ENCODE data around the gene PAF1.

The PAF1 gene

DNA sequence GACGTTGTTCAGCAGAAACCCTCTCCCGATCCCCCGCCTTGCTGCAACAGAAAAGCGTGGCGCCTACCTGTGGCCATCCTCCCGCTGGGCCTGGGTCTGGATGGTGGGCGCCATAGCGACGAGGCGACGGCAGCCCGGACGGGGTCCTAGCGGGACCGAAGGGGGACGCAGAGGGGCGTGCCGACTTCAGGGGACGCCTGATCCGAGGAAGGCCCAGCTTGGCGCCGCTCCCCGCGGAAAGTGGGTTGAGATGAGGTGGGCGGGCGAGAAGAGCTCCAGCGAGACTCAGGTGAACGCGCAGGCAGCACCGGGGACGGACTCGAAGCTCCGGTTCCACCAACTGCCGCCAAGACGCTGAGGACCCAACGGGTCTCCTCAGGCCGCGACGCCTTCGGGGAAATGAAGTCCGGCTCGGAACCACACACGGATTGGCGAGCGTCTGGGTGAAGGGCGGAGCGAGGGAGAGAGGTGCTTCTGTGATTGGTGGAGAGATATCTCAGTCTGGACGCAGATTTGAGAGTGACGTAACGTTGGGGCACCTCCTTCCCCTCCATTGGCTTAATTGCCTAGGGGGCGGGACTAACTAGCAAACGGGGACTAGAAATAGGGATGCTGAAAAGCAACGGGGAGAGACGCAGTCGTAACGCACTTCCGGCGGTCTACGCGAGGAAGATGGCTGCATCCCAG, at the start of gene PAF1, which contains the start of gene MED29:
Gene PAF1 (minus strand): TSS at position 356 of the 687 bp plus-strand sequence. CDS start 242 bp downstream, at position 114.
Gene MED29 (plus strand): TSS at position 628 of the 687 bp plus-strand sequence. CDS start 45 bp downstream, at position 673.
- DNase-seq = peak; percentile 95

DNA sequence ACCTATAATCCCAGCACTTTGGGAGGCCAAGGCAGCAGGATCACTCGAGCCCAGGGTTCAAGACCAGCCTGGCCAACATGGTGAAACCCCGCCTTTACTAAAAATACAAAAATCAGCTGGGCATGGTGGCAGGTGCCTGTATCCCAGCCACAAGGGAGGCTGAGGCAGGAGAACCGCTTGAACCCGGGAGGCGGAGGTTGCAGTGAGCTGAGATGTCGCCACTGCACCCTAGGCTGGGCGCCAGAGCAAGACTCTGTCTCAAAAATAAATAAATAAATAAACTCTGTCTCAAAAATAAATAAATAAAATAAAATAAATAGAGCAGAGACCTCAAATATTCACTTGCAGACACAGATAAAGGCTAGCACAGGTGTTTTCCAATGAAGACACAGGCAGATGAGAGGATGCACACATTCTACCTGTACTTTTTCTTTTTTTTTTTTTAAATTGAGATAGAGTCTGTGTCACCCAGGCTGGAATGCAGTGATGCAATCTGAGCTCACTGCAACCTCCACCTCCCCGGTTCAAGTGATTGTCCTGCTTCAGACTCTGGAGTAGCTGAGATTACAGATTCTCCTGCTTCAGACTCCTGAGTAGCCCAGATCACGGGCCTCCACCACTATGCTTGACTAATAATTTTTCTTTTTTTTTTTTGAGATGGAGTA, 47.5 kb upstream of the PAF1 start:
- no peak for DNase-seq

DNA sequence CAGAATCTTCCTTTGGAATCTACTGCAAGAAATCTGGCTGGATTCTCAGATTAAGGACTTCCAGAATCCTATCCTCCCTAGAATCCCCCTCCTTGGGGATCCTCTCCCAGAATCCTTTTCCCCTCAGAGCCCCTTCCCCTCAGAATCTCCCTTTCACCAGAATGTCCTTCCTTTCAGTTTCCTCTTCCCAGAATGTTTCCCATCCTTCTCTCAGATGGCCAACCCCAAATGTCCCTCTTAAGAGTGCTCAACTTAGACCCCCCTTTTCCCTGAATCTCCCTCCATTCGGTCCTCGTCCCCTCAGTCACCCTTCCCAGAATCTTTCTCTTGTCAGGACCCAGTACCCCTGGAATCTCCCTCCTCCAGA, 45.4 kb upstream of the PAF1 start:
- DNase-seq = no peak

DNA sequence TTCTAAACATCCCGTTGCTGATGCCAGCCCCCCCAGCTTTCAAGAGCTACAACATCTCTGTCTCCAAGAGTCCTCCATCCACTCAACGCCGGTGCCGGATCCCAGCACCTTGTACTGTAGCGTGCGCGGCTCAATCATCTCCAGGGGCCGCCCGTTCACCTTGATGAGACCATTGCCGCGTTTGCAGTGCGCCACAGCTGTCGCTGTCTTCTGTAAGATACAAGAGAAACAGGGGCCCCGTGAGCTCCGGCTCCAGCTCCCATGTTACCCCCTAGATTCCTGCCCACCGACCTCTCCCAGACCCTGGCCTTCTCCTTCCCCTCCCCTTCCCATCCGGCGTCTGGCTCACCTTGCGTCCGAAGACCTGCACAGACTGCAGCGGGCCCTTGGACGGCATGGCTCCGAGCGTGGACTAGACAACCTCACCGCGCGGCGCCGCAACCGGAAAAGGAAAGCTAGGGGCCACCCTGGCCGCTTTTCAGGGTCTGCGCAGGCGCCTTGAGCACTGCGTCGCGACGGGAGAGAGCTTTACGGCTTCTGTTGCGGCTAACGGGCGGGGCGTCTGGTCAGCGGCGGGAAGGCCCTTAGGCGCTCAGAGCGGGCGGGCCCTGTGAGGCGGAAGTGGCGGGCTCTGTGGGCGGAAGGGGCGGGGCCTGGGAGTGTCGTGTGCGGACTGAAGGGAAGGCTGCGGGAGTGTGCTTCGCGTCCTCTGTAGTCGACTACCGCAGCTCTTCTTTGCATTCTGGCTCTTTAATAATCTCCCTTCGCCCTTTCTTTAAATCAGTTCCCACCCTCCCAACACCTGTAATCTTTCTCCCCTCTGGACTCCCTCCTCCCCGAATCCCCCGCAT, 44.8 kb upstream of the PAF1 start, which contains the start of gene RPS16:
Gene RPS16 (minus strand): TSS at position 451 of the 851 bp plus-strand sequence. CDS start 54 bp downstream, at position 397.
- peak; percentile 96 for DNase-seq

DNA sequence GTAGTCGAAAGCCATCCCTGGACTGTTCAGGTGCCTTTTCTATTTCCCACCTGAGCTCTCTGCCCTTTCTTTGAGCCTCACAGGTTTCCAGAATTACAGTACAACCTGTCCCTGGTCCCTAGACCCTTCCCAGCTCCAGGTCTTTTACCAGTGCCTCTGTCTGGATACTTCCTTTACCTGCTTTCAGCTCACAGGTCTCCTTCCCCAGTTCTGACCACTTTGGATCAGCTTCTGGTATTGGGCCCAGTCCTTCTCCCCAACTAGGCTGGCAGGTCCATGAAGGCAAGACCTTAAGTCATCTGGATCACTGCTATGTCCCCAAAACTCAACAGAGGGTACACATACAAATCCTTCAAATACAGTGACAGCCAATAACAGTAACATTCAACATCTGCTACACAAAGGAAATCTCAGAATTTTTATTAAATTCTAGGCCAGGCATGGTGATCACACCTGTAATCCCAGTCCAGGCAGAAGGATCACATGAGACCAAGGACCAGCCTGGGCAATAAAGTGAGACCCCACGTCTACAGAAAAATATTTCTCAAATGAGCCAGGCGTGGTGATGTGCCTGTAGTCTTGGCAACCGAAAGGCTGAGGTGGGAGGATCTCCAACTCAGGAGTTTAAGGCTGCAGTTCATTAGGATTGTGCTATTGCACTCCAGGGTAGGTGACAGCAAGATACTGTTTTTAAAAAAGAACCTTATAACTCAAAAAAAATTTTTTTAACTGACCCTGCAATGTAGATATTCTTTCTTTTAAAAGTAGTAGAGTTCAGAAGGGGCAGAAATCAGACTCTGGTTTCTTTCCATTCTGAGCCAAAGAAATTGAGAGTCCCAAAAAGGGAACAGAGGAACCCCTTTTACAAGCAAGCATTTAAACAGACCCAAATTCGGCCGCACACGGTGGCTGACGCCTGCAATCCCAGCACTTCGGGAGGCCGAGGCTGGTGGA, 43.5 kb upstream of the PAF1 start:
- no peak for DNase-seq

DNA sequence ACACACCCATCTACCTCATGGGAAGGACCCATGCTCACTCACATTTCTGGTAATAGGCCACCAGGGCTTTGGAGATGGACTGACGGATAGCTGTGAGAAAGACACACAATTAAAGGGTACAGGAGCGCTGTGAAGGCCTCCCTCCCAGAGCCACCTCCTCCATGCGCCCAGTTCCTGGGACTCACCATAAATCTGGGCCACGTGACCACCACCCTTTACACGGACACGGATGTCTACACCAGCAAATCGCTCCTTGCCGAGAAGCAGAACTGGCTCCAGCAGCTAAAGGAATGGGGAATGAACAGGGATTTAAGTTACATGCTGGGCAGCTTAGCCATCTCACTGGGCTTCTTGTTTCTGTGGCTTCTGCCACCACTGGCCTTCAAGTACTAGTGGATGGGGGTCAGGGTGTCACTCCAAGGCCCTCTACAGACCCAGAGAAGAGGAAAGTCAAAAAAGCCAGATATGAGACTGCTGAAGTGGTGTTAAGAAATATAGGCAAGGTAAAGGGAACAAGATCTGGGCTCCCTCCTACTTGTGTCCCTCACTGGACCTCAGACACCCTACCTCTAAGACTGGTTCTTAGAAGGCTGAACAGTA, 42.7 kb upstream of the PAF1 start:
- DNase-seq = no peak

DNA sequence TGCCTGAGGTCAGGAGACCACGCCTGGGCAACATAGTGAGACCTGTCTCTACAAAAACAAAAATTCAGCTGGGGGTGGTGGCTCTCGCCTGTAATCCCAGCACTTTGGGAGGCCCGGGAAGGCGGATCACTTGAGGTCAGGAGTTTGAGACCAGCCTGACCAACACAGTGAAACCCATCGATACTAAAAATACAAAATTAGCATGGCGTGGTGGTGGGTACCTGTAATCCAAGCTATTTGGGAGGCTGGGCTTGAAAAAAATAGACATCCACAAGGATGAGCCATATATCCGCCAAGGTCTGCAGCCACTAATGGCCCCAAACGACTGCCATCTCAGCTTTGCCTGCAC, 41.7 kb upstream of the PAF1 start:
- no peak for DNase-seq

DNA sequence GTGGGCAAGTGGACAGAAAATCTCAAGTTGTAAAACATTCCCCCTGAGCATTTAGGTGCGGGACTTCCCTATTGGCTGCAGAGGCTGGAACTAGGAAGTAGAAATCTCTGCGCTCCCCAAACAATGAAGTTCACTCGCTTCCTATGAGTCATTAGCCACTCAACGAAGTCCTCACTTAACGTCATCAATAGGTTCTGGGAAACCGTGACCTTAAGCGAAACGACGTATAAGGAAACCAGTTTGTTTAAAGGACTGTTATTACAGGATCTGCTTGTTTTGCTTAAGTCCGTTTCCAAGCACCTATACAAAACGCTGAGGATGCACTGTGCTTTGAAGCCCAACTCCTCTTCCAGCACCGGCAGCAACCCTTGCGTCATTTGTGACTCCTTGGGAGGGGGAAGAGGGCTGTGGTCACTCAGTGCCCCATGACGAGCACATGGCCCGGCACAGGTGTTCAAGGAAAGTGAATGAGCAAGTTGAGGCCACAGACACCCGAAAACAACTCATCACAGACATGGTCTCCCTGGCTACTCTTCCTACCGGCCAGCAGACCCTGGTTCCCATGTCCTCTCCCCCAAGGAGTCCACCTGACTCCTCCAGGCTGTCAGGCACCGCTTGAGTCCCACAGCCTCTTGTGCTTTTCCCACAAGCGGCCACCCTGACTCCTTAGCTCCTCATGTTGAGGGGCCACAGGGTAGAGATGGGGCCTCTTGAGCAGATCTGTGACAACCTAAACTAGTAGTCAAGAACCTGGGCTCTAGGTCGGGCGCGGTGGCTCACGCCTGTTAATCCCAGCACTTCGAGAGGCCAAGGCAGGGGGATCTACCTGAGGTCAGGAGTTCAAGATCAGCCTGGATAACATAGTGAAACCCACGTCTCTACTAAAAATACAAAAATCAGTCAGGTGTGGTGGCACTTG, 40.0 kb upstream of the PAF1 start:
- DNase-seq = no peak

DNA sequence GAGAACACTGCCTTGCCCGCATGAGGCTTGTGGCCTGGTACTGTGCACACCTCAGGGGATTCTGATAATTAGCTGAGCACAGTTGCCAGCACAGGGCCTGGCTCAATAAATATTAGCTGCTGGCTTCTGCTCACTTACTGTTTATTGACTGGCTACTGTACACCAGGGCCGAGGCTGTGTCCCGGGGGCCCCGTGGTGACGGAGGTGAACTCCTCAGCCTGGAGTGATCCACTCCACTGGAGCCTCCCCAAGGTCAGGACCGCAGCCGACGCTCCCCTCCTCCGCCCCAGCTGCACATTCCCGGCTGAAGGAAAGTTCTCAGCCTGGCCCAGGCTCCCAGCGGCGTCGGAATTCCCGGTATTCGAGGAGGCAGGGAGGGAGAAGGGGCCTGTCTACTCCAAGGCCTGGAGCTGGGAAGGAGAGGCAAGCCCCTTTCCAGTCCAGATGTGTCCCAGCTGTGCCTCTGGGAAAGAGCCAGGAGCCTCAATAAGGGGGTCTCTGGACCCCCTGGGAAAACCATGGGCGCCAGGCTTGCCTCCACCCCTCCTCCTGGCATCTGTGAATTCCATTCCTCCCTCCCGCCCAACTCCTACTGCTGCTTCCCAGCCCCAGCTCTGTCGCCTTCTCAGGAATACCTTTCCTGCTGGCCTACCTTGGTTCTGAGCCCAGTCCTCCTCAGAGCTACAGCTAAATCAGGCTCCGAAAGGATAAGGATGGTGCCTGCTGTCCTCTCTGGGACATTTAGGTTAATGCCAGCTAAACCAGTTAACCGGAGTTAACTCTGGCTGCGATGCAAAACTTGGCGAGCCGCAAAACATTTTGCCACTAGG, 37.6 kb upstream of the PAF1 start:
- no peak for DNase-seq

DNA sequence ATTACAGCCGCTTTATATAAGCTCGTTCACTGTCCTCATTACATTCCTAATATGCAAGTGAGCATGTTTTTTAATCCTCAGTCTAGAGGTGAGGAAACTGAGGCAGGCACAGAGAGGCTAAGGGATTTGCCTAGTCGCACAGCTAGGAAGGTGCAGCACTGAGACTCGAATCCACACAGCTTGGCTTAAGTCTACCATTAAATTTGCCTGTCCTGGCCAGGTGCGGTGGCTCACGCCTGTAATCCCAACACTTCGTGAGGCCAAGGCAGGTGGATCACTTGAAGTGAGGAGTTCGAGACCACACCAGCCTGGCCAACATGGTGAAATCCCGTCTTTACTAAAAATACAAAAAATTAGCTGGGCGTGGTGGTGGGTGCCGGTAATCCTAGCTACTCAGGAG, 36.8 kb upstream of the PAF1 start:
- no peak for DNase-seq

DNA sequence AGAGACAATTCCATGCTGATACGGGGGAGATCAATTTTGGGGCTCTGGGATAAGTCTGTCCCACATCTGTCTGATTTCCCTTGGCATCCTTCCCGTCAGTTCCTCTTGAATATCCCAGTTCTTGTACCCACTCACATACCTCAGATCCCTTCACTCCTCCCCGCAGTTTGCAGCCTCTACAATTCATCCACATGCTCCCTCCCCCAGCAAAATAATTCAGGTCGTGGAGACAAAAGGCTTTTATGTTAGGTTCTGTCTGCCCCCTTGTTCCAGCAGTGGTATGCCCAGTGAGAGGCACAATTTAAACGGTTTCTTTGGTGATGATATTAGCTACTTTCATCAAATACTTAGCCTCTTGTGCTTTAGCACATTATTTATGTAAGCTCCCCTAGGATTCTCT, 35.3 kb upstream of the PAF1 start:
- DNase-seq = no peak

DNA sequence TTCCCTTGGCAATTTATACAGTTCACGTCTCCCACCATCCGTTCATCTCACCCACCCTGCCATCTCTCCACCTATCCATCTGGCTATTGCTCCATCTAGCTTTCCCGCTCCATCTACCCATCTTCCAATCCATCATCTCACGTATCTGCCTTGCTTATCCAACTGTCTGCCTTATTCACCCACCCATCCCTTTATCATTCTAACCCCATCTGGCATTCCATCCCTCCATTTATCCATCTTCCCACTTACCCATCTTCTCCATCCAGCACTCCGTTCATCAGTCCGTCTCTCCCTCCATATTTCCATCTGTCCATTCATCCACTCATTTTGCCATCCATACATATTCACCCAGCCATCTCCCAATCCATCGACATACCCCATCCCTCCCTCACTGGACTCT, 34.8 kb upstream of the PAF1 start:
- DNase-seq = no peak

DNA sequence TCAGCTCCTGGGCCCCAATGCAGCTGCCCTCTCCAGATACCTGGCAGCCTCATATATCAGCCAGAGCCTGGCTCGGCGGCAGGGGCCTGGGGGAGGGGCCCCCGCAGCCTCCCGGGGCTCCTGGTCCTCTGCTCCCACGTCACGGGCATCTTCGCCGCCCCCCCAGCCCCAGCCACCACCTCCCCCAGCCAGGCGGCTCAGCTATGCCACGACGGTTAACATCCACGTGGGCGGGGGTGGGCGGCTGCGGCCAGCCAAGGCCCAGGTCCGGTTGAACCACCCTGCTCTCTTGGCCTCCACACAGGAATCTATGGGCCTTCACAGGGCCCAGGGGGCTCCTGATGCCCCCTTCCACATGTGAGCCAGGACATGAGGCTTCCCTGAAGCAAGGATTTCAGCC, 34.0 kb upstream of the PAF1 start:
- no peak for DNase-seq

DNA sequence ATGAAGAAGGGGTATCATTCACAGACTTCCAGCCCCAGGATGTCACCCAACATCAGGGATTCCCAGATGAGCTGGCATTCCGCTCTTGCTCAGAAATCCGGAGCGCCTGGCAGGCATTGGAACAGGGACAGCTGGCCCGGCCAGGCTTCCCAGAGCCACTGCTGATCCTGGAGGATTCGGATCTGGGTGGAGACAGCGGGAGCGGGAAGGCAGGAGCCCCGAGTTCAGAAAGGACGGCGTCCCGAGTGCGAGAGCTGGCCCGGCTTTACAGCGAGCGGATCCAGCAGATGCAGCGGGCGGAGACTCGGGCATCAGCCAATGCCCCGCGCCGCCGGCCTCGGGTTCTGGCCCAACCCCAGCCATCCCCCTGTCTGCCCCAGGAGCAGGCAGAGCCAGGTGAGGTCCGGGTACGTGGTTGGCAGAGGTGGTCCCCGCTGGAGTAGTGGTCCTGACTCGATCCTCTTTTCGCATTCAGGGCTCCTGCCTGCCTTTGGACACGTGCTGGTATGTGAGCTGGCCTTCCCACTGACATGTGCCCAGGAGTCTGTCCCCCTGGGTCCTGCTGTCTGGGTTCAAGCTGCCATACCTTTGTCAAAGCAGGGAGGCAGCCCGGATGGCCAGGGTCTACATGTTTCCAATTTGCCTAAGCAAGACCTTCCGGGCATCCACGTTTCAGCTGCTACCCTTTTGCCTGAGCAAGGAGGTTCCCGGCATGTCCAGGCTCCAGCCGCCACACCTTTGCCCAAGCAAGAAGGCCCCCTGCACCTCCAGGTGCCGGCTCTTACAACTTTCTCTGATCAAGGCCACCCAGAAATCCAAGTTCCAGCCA, 32.6 kb upstream of the PAF1 start:
- no peak for DNase-seq

DNA sequence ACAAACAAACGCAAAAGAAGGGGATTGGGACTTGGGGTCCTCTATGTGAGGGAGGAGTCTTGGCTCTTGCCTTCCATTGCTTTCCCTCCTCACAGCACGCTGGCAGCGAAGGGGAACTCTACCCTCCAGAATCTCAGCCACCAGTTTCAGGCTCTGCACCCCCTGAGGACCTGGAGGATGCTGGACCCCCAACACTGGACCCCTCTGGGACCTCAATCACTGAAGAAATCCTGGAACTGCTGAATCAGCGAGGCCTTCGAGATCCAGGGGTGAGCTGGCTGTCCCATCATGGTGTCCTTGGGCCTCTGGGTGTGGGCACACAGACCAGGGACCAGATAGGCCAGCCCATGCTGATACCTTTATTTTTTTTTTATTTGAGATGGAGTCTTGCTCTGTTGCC, 31.1 kb upstream of the PAF1 start:
- no peak for DNase-seq

DNA sequence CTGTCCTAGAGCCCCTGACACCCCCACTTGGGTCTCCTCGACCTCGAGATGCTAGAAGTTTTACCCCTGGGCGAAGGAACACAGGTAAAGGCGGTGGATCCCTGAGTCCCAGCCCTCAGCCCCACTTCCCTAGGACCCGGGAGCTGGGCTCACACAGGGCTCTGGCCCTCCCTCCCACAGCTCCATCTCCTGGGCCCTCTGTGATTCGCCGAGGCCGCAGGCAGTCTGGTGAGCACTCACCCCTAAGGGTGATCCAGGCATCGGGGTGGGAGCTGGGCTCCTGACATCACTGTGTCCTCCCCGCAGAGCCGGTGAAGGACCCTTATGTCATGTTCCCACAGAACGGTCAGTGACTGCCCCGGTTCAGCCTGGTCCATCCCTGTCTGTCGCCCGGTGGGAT, 29.9 kb upstream of the PAF1 start:
- DNase-seq = no peak

DNA sequence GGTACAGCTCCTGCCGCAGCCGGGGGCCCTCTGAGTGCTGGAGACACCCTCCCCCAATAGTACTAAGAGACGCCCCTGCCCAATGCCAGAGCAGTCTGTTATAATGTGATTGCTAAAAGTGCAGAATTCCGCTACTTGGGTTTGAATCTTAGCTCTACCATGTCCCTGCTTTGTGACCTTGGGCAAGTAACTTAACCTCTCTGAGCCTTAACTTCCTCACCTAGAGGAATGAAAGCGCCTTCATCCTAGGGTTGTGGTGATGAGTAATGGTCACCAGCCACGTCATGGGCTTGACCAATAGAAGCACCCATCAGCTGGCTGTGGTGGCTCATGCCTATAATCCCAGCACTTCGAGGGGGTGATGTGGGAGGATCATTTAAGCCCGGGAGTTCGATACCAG, 28.1 kb upstream of the PAF1 start:
- DNase-seq = no peak

DNA sequence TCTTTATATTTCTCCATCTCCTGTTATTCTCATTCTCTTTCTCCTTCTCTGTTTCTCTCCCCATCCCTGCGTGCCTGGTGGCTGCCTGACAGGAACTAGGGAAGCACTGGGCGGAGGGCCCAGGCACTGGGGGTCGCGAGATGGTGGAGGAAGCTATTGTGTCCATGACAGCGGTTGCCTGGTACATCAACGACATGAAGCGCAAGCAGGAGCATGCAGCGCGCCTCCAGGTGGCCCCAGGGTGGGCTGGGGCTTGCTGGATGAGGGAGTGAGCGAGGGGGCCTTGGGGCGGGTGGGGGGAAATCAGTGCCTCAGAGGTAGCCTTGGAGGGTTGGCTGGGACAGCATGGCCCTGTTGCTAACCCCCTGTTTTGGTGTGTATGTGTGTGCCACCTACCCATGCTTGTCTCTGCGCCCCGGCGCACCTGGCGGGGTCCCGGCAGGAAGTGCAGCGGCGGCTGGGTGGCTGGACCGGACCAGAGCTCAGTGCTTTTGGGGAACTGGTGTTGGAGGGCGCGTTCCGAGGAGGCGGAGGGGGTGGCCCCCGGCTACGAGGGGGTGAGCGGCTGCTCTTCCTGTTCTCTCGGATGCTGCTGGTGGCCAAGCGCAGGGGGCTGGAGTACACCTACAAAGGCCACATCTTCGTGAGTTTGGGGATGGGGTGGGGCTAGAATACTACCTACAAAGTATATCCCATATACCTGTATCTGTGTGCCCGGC, 26.7 kb upstream of the PAF1 start:
- DNase-seq = no peak
